ENCODE measurements around the gene ZNF235.
A peak's percentile ranks its signal among the peaks of the same experiment; 100 is the strongest.
"Not testable (repeated sequence)": the region's sequence is repeated elsewhere in the genome, so short reads cannot be mapped to it uniquely, and the experiment has no call there.

Gene ZNF235

GRCh38 chr19:44260695-44261446 is 44.0 kb downstream of the ZNF235 start:
- no peak overlapping the region for H3K4me3 ChIP-seq (ENCODE audit: low read depth, low read length)
- DNase-seq (ENCODE audit: low read depth), result no peak
- in situ Hi-C loops (cut with HindIII; ENCODE audit: low sequenced_read_pairs), result no loop called here
- TF ChIP-seq CTCF (IDR thresholded peaks at IDR 0.05; ENCODE audit: low read depth, low read length, missing control alignments), result no peak

- H3K4me3 ChIP-seq (ENCODE audit: low read depth, low read length), result peak overlapping the region; percentile 47
- no peak for TF ChIP-seq CTCF (IDR thresholded peaks at IDR 0.05; ENCODE audit: low read depth, low read length, missing control alignments)
- in situ Hi-C loops (cut with HindIII; ENCODE audit: low sequenced_read_pairs), result no loop called here
- no peak for DNase-seq (ENCODE audit: low read depth)
Measured at GRCh38 chr19:44260343-44260681, 44.5 kb downstream of the ZNF235 start.

- no peak overlapping the region for H3K4me3 ChIP-seq (ENCODE audit: low read depth, low read length)
- in situ Hi-C loops (cut with HindIII; ENCODE audit: low sequenced_read_pairs), result no loop called here
- no peak for TF ChIP-seq CTCF (IDR thresholded peaks at IDR 0.05; ENCODE audit: low read depth, low read length, missing control alignments)
- no peak for DNase-seq (ENCODE audit: low read depth)
Measured at GRCh38 chr19:44258835-44259413, 45.9 kb downstream of the ZNF235 start.

- in situ Hi-C loops (cut with HindIII; ENCODE audit: low sequenced_read_pairs), result no loop called here
- TF ChIP-seq CTCF (IDR thresholded peaks at IDR 0.05; ENCODE audit: low read depth, low read length, missing control alignments), result no peak
- DNase-seq (ENCODE audit: low read depth), result no peak
- no peak overlapping the region for H3K4me3 ChIP-seq (ENCODE audit: low read depth, low read length)
Measured at GRCh38 chr19:44258136-44258535, 46.7 kb downstream of the ZNF235 start.

GRCh38 chr19:44255705-44256411 is 49.0 kb downstream of the ZNF235 start:
- no peak for TF ChIP-seq CTCF (IDR thresholded peaks at IDR 0.05; ENCODE audit: low read depth, low read length, missing control alignments)
- no peak overlapping the region for H3K4me3 ChIP-seq (ENCODE audit: low read depth, low read length)
- DNase-seq (ENCODE audit: low read depth), result no peak
- in situ Hi-C loops (cut with HindIII; ENCODE audit: low sequenced_read_pairs), result no loop called here

- no peak for TF ChIP-seq CTCF (IDR thresholded peaks at IDR 0.05; ENCODE audit: low read depth, low read length, missing control alignments)
- DNase-seq (ENCODE audit: low read depth), result no peak
- in situ Hi-C loops (cut with HindIII; ENCODE audit: low sequenced_read_pairs), result no loop called here
- H3K4me3 ChIP-seq (ENCODE audit: low read depth, low read length), result no peak overlapping the region
Measured at GRCh38 chr19:44254496-44254895, 50.3 kb downstream of the ZNF235 start.

GRCh38 chr19:44253392-44253791 is 51.4 kb downstream of the ZNF235 start:
- H3K4me3 ChIP-seq (ENCODE audit: low read depth, low read length); in situ Hi-C loops (cut with HindIII; ENCODE audit: low sequenced_read_pairs); DNase-seq (ENCODE audit: low read depth): not testable (repeated sequence)

GRCh38 chr19:44252332-44252731 is 52.5 kb downstream of the ZNF235 start:
- in situ Hi-C loops (cut with HindIII; ENCODE audit: low sequenced_read_pairs); H3K4me3 ChIP-seq (ENCODE audit: low read depth, low read length); DNase-seq (ENCODE audit: low read depth): not testable (repeated sequence)

All from astrocyte of the cerebellum (primary cell).